ENCODE data around the gene RP9.

RP9 gene

DNA sequence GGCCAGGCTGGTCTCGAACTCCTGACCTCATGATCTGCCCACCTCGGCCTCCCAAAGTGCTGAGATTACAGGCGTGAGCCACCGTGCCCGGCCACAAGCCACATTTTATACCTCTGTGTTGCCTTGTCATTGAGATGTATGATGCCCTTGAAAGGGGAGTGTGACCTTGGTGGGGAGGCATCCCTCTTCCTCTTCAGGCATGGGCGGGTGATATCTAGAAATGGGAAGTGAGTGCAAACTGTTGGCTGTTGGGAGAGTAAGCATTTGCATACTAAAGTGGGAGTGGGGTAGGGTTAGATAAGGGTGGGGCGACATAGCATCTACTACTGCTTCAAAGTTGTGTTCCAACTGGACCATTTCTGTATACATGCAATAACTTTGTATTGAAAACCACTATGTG lies 20.1 kb downstream of the RP9 start:
- H3K4me3 ChIP-seq (ENCODE audit: low read depth, low read length) = no peak overlapping the region
- TF ChIP-seq, protein P1, sequence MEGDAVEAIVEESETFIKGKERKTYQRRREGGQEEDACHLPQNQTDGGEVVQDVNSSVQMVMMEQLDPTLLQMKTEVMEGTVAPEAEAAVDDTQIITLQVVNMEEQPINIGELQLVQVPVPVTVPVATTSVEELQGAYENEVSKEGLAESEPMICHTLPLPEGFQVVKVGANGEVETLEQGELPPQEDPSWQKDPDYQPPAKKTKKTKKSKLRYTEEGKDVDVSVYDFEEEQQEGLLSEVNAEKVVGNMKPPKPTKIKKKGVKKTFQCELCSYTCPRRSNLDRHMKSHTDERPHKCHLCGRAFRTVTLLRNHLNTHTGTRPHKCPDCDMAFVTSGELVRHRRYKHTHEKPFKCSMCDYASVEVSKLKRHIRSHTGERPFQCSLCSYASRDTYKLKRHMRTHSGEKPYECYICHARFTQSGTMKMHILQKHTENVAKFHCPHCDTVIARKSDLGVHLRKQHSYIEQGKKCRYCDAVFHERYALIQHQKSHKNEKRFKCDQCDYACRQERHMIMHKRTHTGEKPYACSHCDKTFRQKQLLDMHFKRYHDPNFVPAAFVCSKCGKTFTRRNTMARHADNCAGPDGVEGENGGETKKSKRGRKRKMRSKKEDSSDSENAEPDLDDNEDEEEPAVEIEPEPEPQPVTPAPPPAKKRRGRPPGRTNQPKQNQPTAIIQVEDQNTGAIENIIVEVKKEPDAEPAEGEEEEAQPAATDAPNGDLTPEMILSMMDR (IDR thresholded peaks at IDR 0.05; ENCODE audit: low read depth, low read length) = no peak

DNA sequence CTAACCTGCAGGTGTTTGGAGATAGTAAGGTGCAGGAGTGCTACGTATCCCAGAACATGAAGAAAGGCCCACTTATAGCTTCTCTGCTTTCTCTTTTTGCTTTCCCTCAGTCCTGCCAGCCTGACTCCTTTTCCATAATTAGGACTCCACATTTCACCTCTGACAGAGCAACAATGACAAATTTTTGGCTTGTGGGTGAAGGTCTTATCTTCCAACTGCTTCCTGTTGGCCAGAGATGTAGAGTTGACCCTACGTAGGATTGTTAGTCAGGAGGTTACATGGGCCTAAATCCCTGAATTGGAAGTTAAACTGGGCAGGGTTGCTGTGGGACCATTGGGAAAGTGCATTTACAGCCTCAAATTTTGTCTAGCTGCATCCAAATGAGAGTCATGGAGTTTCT lies 21.3 kb downstream of the RP9 start:
- TF ChIP-seq, protein P1 (IDR thresholded peaks at IDR 0.05; ENCODE audit: low read depth, low read length) = no peak
- no peak overlapping the region for H3K4me3 ChIP-seq (ENCODE audit: low read depth, low read length)

DNA sequence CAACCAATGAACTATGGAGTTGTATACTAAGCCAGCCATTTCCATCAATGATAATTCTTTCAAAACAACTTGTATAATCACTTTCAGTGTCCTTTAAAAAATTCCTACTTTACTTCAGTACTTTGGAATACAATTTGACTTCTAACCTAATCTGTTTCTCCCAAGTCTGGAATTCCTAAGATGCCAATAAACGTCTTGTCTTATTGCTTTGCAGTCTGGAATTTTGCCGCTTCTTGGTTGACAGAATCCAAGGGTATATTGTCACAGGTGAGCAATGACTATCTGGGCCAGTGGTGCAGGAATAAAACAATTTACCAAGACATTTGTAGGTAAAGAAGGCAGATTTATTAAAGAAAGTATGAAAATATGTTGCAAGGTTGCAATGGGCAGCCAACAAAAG lies 21.8 kb downstream of the RP9 start:
- H3K4me3 ChIP-seq (ENCODE audit: low read depth, low read length) = no peak overlapping the region
- TF ChIP-seq, protein P1 (IDR thresholded peaks at IDR 0.05; ENCODE audit: low read depth, low read length) = no peak

DNA sequence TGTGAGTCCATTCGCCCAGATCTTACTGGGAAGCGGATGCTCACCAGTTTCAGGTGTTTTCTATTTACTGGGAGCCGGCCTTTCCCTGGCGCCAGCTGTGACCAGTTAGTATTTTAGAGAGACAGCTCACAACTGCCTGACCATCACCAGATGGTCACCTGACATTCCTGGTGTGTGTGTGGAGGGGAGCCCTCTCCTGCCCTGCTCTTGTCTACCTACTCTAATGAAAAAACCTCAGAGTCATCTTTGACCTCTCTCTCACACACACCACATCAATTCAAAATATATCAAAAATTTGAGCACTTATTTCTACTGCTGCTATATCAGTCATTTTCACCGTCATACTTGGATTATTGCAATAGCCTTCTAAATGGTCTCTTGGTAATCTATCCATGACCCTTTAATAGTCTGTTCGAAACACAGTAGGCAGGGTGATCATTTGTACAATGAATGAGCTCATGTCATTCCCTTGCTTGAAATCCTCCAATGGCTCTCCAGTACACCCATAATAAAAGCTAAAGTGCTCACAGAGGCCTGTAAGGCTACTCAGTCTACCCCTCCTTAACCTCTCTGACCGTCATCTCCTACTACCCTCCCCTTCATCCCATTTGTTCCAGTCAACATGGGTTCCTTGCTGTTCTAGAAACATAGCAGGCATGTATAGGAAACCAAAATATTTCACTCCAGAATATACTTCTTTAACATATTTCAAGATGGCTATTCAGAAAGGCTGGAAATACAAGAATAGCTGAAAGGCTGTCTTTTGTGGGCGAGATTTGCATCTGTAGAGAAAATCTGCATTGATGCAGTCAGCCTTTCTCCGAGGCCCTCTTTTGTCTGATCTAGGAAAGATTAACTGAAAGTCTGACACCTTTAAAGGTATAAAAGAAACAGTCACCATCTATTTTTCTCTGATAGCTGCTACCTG lies 29.2 kb downstream of the RP9 start:
- no peak overlapping the region for H3K4me3 ChIP-seq (ENCODE audit: low read depth, low read length)
- TF ChIP-seq, protein P1 (IDR thresholded peaks at IDR 0.05; ENCODE audit: low read depth, low read length) = no peak

DNA sequence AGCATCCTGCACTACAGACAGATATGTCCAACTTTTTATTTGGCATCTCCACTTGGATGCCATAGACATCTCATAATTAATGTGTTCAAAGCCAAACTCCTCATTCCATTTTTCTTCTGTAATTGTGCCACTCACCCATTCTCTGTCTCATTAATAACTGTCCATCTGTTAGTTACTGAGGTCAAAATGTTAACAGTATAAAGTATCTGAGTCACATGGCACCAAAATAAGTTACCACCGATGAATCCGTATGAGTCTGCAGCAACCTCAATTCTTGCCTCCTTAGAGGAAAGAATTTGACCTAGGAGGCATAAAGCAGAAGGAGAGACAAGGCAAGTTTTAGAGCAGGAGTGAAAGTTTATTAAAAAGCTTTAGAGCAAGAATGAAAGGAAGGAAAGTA lies 30.1 kb downstream of the RP9 start:
- TF ChIP-seq, protein P1 (IDR thresholded peaks at IDR 0.05; ENCODE audit: low read depth, low read length) = no peak

DNA sequence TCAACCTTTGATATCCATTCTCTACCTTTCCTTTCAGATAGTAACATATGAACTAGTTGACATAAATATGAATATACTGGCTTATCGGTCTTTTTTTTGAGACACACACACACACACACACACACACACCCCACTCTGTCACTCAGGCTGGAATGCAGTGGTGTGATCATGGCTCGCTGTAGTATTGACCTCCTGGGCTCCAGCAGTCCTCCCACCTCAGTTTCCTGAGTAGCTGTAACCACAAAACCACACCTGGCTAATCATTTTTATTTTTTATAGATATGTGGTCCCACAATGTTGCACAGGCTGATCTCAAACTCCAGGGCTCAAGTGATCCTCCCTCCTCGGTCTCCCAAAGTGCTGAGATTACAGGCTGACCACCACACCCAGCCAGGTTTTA lies 32.5 kb downstream of the RP9 start:
- H3K4me3 ChIP-seq (ENCODE audit: low read depth, low read length) = no peak overlapping the region
- TF ChIP-seq, protein P1 (IDR thresholded peaks at IDR 0.05; ENCODE audit: low read depth, low read length) = no peak

More for the DNA sequence above, 30.1 kb downstream of the RP9 start:
- H3K4me3 ChIP-seq (ENCODE audit: low read depth, low read length) = no peak overlapping the region

DNA sequence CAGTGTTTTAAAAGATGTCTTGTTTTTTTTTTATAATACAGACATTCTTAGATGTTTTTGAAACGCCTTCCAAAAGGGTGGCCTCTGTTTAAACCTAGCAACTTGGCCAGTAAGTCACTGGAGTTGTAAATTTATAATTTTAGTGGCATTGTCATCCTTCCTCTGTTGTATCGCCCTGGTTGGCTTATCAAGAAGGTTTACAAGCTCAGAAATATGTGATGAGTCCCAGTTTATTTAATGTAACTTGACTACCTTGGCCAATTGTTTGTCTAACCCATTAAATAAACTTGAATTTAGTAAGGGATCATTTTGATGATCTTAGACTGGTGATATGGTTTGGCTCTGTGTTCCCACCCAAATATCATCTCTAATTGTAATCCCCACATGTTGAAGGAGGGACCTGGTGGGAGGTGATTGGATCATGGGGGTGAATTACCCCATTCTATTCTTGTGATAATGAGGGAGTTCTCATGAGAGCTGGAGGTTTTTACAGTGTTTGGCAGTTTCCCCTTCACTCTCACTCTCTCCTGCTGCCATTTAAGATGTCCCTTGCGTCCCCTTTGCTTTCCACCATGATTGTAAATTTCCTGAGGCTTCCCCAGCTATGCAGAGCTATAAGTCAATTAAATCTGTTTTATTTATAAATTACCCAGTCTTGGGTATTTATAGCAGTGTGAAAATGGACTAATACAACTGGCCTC lies 33.2 kb downstream of the RP9 start:
- TF ChIP-seq, protein P1 (IDR thresholded peaks at IDR 0.05; ENCODE audit: low read depth, low read length) = no peak
- no peak overlapping the region for H3K4me3 ChIP-seq (ENCODE audit: low read depth, low read length)
